GM12864 (cell line): ENCODE data around the gene NUFIP1.
A peak's percentile ranks its signal among the peaks of the same experiment; 100 is the strongest.

Experiments used
- DNase-seq: peaks from one replicate; pipeline ENCODE4 v3.0.0-alpha.2; 2011; ENCODE audit warnings: low read depth
- H3K4me3 ChIP-seq: 2 replicates; pipeline ENCODE4 v1.5.1; 2011; ENCODE audit warnings: mild to moderate bottlenecking, low read depth, low read length, control low read depth
- CTCF ChIP-seq: IDR thresholded peaks from 2 replicates; pipeline ENCODE4 v1.5.1; 2011; ENCODE audit warnings: low read depth, mild to moderate bottlenecking, moderate library complexity, low read length, control low read depth, inconsistent platforms; ENCODE audit errors: missing control alignments

The NUFIP1 gene

GRCh38 chr13:44969551-44970484, 19.5 kb downstream of the NUFIP1 start:
- no peak for DNase-seq

GRCh38 chr13:44968434-44968815, 20.8 kb downstream of the NUFIP1 start:
- no peak for TF ChIP-seq CTCF
- DNase-seq = no peak

More at GRCh38 chr13:44969551-44970484, 19.5 kb downstream of the NUFIP1 start:
- no peak overlapping the region for H3K4me3 ChIP-seq
- TF ChIP-seq CTCF = peak; percentile 56

GRCh38 chr13:44967704-44968433, 21.4 kb downstream of the NUFIP1 start:
- H3K4me3 ChIP-seq = no peak overlapping the region
- no peak for DNase-seq
- no peak for TF ChIP-seq CTCF

More at GRCh38 chr13:44968434-44968815, 20.8 kb downstream of the NUFIP1 start:
- no peak overlapping the region for H3K4me3 ChIP-seq

- no peak overlapping the region for H3K4me3 ChIP-seq
- DNase-seq = no peak
- no peak for TF ChIP-seq CTCF
Observed at GRCh38 chr13:44961997-44962396, 27.3 kb downstream of the NUFIP1 start.

GRCh38 chr13:44955406-44955805, 33.9 kb downstream of the NUFIP1 start:
- H3K4me3 ChIP-seq = no peak overlapping the region
- TF ChIP-seq CTCF = no peak
- DNase-seq = no peak

- H3K4me3 ChIP-seq = no peak overlapping the region
- no peak for DNase-seq
- TF ChIP-seq CTCF = no peak
Observed at GRCh38 chr13:44954224-44954623, 35.0 kb downstream of the NUFIP1 start.
